WERI-Rb-1 (cell line): ENCODE results near the gene AKR1C3.

Source experiments
- DNase-seq: peaks from one replicate; pipeline ENCODE4 v3.0.0-alpha.2; 2020
- H3K27ac ChIP-seq: fragments of 250-450 bp; sonication (Bioruptor Pico); 2 replicates; pipeline ENCODE4 v1.5.1; 2020; ENCODE audit warnings: mild to moderate bottlenecking, moderate library complexity
- H3K27me3 ChIP-seq: fragments of 250-450 bp; sonication (Bioruptor Pico); 2 replicates; pipeline ENCODE4 v1.5.1; 2021; ENCODE audit warnings: mild to moderate bottlenecking, low read depth, moderate library complexity; ENCODE audit not compliant: insufficient read depth, severe bottlenecking
- H3K36me3 ChIP-seq: fragments of 250-450 bp; sonication (Bioruptor Pico); 2 replicates; pipeline ENCODE4 v1.5.1; 2020; ENCODE audit warnings: mild to moderate bottlenecking, moderate library complexity
- H3K4me3 ChIP-seq: 2 replicates; pipeline ENCODE4 v1.5.1; 2011; ENCODE audit warnings: low read depth, mild to moderate bottlenecking, control low read depth, low read length
- H3K9me3 ChIP-seq: fragments of 250-450 bp; sonication (Bioruptor Pico); 2 replicates; pipeline ENCODE4 v1.5.1; 2021; ENCODE audit warnings: mild to moderate bottlenecking, moderate library complexity; ENCODE audit not compliant: severe bottlenecking
- CTCF ChIP-seq: IDR thresholded peaks from 2 replicates; pipeline ENCODE4 v1.5.1; 2011; ENCODE audit warnings: low read depth, mild to moderate bottlenecking, control low read depth, inconsistent platforms, low read length

Gene AKR1C3

GRCh38 chr10:5155951-5156350 is 61.7 kb downstream of the AKR1C3 start:
- Histone ChIP-seq H3K27me3 (no peaks in the 10 kb centered on the region), H3K9me3 (no peaks in the 10 kb centered on the region), H3K27ac (no peak overlapping the region)

More at GRCh38 chr10:5155951-5156350, 61.7 kb downstream of the AKR1C3 start:
- Histone ChIP-seq H3K4me3 (no peak overlapping the region), H3K36me3 (no peaks in the 10 kb centered on the region)
- DNase-seq, result no peak
- TF ChIP-seq CTCF, result no peak
